A549 (cell line): ENCODE measurements around the gene UXT.

ENCODE experiments used
- CTCF ChIP-seq: fragments of >200 bp; sonication (Bioruptor Twin); formaldehyde crosslinking; IDR thresholded peaks from 3 replicates; pipeline ENCODE4 v1.5.1; 2016
- EP300 ChIP-seq, 2 experiments: fragments of >200 bp; sonication (Bioruptor Twin); formaldehyde crosslinking; IDR thresholded peaks; 2 replicates in 1 of 2; 3 replicates in 1 of 2; pipeline ENCODE4 v1.6.1; 2016 to 2017
- HDAC2 ChIP-seq: fragments of 200-600 bp; sonication (generic); IDR thresholded peaks from 2 replicates; pipeline ENCODE4 v1.6.1; 2016
- HOXA7 ChIP-seq: fragments of 250-450 bp; sonication (Bioruptor Pico); IDR thresholded peaks from 2 replicates; pipeline ENCODE4 v1.5.0; 2020; ENCODE audit warnings: mild to moderate bottlenecking, moderate library complexity
- KDM1A ChIP-seq: fragments of 200-600 bp; sonication (generic); IDR thresholded peaks from 2 replicates; pipeline ENCODE4 v1.6.1; 2016; ENCODE audit warnings: low read depth, mild to moderate bottlenecking
- REST ChIP-seq: fragments of 200-600 bp; sonication (generic); IDR thresholded peaks from 2 replicates; pipeline ENCODE4 v1.6.1; 2016; ENCODE audit warnings: antibody characterized with exemption, mild to moderate bottlenecking, moderate library complexity
- RFX5 ChIP-seq: fragments of 450-650 bp; IDR thresholded peaks from 2 replicates; pipeline ENCODE4 v1.7.1; 2014; ENCODE audit warnings: antibody characterized with exemption, mild to moderate bottlenecking, moderate library complexity
- TP53 ChIP-seq: fragments of 250-450 bp; sonication (Bioruptor Pico); IDR thresholded peaks from 2 replicates; pipeline ENCODE4 v1.5.0; 2021; ENCODE audit warnings: mild to moderate bottlenecking, moderate library complexity
- ZFP36 ChIP-seq: fragments of 450-650 bp; IDR thresholded peaks from 2 replicates; pipeline ENCODE4 v1.6.1; 2014; ENCODE audit warnings: borderline replicate concordance; ENCODE audit not compliant: partially characterized antibody
- TF ChIP-seq, protein P1 (sequence below): IDR thresholded peaks from 2 replicates; pipeline ENCODE4 v1.6.1; 2012; ENCODE audit warnings: low read depth, borderline replicate concordance
- TF ChIP-seq, protein P2 (sequence below): IDR thresholded peaks from 2 replicates; pipeline ENCODE4 v1.6.1; 2012

DNA sequence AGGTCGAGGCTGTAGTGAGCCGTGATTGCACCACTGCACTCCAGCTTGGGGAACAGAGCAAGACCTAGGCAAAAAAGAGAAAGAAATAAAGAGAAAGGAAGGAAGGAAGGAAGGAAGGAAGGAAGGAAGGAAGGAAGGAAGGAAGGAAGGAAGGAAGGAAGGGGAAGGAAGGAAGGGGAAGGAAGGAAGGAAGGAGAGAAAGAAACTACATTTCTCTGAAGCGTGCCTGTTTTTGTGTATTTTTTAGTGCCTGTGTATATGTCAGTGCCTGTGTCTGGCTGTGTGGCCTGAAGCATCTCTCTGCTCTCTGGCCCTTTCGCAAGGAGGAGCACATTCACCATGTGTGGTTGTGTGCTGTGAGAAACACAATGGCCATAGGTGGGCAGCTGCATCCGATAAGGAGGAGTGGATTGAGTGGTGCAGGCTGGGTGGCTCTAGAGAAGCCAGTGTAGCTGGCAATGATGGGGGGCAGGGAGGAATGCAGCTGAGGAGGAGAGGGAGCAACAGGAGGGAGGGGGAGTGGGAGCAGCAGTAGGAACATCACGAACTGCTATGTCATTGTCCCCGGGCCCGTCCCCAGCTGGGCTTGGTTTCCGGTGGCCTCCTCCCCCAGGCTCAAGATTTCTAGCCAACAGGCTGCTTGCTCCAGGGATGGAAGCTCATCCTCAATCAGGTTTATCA, 50.7 kb downstream of the UXT start:
- TF ChIP-seq HOXA7 (no peak), CTCF (no peak), HDAC2 (no peak), REST (no peak), KDM1A (no peak), ZFP36 (no peak), EP300 (IDR thresholded peaks at IDR 0.05) (no peak), TP53 (CRISPR knock-in tag) (no peak), RFX5 (no peak)
- TF ChIP-seq, protein P1, sequence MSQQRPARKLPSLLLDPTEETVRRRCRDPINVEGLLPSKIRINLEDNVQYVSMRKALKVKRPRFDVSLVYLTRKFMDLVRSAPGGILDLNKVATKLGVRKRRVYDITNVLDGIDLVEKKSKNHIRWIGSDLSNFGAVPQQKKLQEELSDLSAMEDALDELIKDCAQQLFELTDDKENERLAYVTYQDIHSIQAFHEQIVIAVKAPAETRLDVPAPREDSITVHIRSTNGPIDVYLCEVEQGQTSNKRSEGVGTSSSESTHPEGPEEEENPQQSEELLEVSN = no peak
- TF ChIP-seq, protein P2, sequence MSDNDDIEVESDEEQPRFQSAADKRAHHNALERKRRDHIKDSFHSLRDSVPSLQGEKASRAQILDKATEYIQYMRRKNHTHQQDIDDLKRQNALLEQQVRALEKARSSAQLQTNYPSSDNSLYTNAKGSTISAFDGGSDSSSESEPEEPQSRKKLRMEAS = no peak
